Measurements from ENCODE around the gene STK32C. TPM values are rescaled to one million over a fixed set of nuclear protein-coding genes. Genes with fewer than 3 reads are reported as not detected.

Gene STK32C
- total RNA-seq, 1 donor from 2014 or later: 13.6 TPM

DNA sequence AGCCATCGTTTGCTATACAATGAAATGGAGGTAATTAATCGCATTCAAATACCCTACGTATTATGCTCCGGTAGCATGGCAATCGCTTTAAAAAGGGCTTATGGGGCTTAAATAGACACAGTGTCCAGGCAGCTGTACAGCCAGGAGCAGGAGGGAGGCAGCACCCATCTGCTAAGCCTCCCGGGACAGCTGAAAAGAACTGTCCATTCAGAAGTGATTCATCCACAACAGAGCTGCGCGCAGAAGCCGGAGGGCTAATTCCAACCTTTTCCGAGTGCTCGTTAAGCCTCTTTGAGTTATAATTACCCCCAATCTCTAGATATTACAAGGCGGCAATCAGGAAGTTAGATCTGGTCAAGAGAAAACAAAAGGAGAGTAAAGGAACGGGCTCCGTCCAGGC is 62.7 kb downstream of the STK32C start:
- Histone ChIP-seq H3K27me3 (ENCODE audit: insufficient read depth, low read length) (no peaks in the 10 kb centered on the region), H3K9me3 (ENCODE audit: insufficient read depth, low read depth, low read length) (no peaks in the 10 kb centered on the region), H3K9ac (ENCODE audit: low read length) (no peak overlapping the region), H3K36me3 (ENCODE audit: insufficient read depth, low read length) (no peaks in the 10 kb centered on the region), H3K4me2 (ENCODE audit: low read length) (no peak overlapping the region), H3K4me3 (ENCODE audit: insufficient read depth, low read depth, low read length) (no peak overlapping the region), H3K79me2 (ENCODE audit: insufficient read depth, low read length) (no peaks in the 10 kb centered on the region), H4K20me1 (ENCODE audit: insufficient read depth, low read length) (no peaks in the 10 kb centered on the region), H3K27ac (ENCODE audit: low read depth, low read length) (no peak overlapping the region), H2AFZ (ENCODE audit: low read depth, low read length) (no peak overlapping the region), H3K4me1 (ENCODE audit: insufficient read depth, low read length) (no peaks in the 10 kb centered on the region)
- Mint-ChIP-seq H3K27ac (ENCODE audit: unreplicated experiment) (peak overlapping the region; percentile 42), H3K4me1 (ENCODE audit: low read depth, unreplicated experiment) (peaks cover 2% of the 10 kb centered on the region), H3K4me3 (ENCODE audit: unreplicated experiment) (no peak overlapping the region), H3K9me3 (ENCODE audit: unreplicated experiment) (no peaks in the 10 kb centered on the region), H3K27me3 (ENCODE audit: low read depth, unreplicated experiment) (peaks cover 12% of the 10 kb centered on the region), H3K36me3 (ENCODE audit: low read depth, unreplicated experiment) (peaks cover 12% of the 10 kb centered on the region)
- no peak for DNase-seq (ENCODE audit: low read depth)
- FAIRE-seq: no peak
- no peak for TF ChIP-seq EZH2 (IDR thresholded peaks at IDR 0.05; ENCODE audit: insufficient read depth, low read length)
- TF ChIP-seq, protein P1, sequence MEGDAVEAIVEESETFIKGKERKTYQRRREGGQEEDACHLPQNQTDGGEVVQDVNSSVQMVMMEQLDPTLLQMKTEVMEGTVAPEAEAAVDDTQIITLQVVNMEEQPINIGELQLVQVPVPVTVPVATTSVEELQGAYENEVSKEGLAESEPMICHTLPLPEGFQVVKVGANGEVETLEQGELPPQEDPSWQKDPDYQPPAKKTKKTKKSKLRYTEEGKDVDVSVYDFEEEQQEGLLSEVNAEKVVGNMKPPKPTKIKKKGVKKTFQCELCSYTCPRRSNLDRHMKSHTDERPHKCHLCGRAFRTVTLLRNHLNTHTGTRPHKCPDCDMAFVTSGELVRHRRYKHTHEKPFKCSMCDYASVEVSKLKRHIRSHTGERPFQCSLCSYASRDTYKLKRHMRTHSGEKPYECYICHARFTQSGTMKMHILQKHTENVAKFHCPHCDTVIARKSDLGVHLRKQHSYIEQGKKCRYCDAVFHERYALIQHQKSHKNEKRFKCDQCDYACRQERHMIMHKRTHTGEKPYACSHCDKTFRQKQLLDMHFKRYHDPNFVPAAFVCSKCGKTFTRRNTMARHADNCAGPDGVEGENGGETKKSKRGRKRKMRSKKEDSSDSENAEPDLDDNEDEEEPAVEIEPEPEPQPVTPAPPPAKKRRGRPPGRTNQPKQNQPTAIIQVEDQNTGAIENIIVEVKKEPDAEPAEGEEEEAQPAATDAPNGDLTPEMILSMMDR (IDR thresholded peaks at IDR 0.05; ENCODE audit: insufficient read depth, low read depth, low read length): no peak

DNA sequence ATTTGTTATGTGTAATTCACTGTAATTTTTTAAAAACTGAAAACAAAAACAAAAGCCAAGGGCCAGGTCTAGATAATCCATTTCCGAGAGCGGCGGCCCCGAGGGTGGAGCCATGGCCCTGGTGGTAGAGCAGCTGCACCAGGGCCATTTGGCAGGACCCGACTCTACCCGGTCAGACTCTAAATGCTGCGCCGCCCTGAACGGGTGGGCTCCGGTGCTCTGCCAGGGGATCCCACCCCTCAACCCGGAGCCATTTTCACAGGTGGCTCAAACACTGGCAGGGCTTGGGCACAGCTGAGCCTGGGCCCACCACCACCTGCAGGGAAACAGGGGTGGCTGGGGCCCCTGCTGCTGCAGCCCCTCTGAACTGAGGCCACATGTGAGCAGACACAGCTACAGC is 64.1 kb downstream of the STK32C start:
- Histone ChIP-seq H3K79me2 (ENCODE audit: insufficient read depth, low read length) (no peaks in the 10 kb centered on the region), H3K27ac (ENCODE audit: low read depth, low read length) (no peak overlapping the region), H3K4me2 (ENCODE audit: low read length) (no peak overlapping the region), H3K4me1 (ENCODE audit: insufficient read depth, low read length) (no peaks in the 10 kb centered on the region), H3K9me3 (ENCODE audit: insufficient read depth, low read depth, low read length) (no peaks in the 10 kb centered on the region), H3K9ac (ENCODE audit: low read length) (no peak overlapping the region), H3K4me3 (ENCODE audit: insufficient read depth, low read depth, low read length) (no peak overlapping the region), H4K20me1 (ENCODE audit: insufficient read depth, low read length) (no peaks in the 10 kb centered on the region), H3K27me3 (ENCODE audit: insufficient read depth, low read length) (no peaks in the 10 kb centered on the region), H2AFZ (ENCODE audit: low read depth, low read length) (no peak overlapping the region), H3K36me3 (ENCODE audit: insufficient read depth, low read length) (no peaks in the 10 kb centered on the region)
- Mint-ChIP-seq H3K36me3 (ENCODE audit: low read depth, unreplicated experiment) (peaks cover 16% of the 10 kb centered on the region), H3K27ac (ENCODE audit: unreplicated experiment) (no peak overlapping the region), H3K27me3 (ENCODE audit: low read depth, unreplicated experiment) (peaks cover 14% of the 10 kb centered on the region), H3K4me3 (ENCODE audit: unreplicated experiment) (no peak overlapping the region), H3K4me1 (ENCODE audit: low read depth, unreplicated experiment) (peaks cover 5% of the 10 kb centered on the region), H3K9me3 (ENCODE audit: unreplicated experiment) (no peaks in the 10 kb centered on the region)
- TF ChIP-seq EZH2 (IDR thresholded peaks at IDR 0.05; ENCODE audit: insufficient read depth, low read length): no peak
- TF ChIP-seq, protein P1 (IDR thresholded peaks at IDR 0.05; ENCODE audit: insufficient read depth, low read depth, low read length): no peak
- FAIRE-seq (no peak), DNase-seq (ENCODE audit: low read depth) (no peak)

DNA sequence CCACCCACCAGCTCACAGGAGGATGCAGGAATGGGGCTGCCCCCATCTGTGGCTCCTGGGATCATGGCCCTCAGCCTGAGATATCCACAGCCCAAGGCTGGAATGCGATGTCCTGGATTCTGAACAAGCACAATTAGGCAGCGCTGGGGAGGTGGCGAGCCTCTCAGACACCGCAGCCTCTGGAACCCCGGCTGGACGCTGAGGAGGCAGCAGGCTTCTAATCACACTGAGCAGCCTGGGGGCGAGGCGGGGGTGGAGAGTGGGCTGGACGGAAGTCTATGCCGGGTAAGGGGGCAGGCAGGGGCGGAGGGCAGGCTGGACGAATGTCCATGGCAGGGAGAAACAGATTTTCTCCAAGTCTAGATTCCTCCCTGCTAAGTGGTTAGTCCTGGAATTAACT is 64.6 kb downstream of the STK32C start:
- no peak overlapping the region for H3K9ac ChIP-seq (ENCODE audit: low read length)
- Mint-ChIP-seq H3K27me3 (ENCODE audit: low read depth, unreplicated experiment) (peaks cover 14% of the 10 kb centered on the region), H3K9me3 (ENCODE audit: unreplicated experiment) (no peaks in the 10 kb centered on the region), H3K4me3 (ENCODE audit: unreplicated experiment) (no peak overlapping the region), H3K27ac (ENCODE audit: unreplicated experiment) (no peak overlapping the region), H3K4me1 (ENCODE audit: low read depth, unreplicated experiment) (peaks cover 9% of the 10 kb centered on the region), H3K36me3 (ENCODE audit: low read depth, unreplicated experiment) (peaks cover 16% of the 10 kb centered on the region)
- no peaks in the 10 kb centered on the region for H3K27me3 ChIP-seq (ENCODE audit: insufficient read depth, low read length)
- no peak for TF ChIP-seq EZH2 (IDR thresholded peaks at IDR 0.05; ENCODE audit: insufficient read depth, low read length)
- TF ChIP-seq, protein P1 (IDR thresholded peaks at IDR 0.05; ENCODE audit: insufficient read depth, low read depth, low read length): no peak
- H3K79me2 ChIP-seq (ENCODE audit: insufficient read depth, low read length): no peaks in the 10 kb centered on the region
- H3K4me1 ChIP-seq (ENCODE audit: insufficient read depth, low read length): no peaks in the 10 kb centered on the region
- FAIRE-seq (no peak), DNase-seq (ENCODE audit: low read depth) (no peak)
- H4K20me1 ChIP-seq (ENCODE audit: insufficient read depth, low read length): no peaks in the 10 kb centered on the region
- H3K27ac ChIP-seq (ENCODE audit: low read depth, low read length): no peak overlapping the region
- no peak overlapping the region for H3K4me2 ChIP-seq (ENCODE audit: low read length)
- no peak overlapping the region for H2AFZ ChIP-seq (ENCODE audit: low read depth, low read length)
- H3K36me3 ChIP-seq (ENCODE audit: insufficient read depth, low read length): no peaks in the 10 kb centered on the region
- no peaks in the 10 kb centered on the region for H3K9me3 ChIP-seq (ENCODE audit: insufficient read depth, low read depth, low read length)
- no peak overlapping the region for H3K4me3 ChIP-seq (ENCODE audit: insufficient read depth, low read depth, low read length)
